ENCODE measurements around the gene BDNF. TPM values are rescaled to one million over a fixed set of nuclear protein-coding genes. Genes with fewer than 3 reads are reported as not detected.
A peak's percentile ranks its signal among the peaks of the same experiment; 100 is the strongest.

BDNF gene
- total RNA-seq, 1 donor from 2014 or later, result 5.5 TPM

DNA sequence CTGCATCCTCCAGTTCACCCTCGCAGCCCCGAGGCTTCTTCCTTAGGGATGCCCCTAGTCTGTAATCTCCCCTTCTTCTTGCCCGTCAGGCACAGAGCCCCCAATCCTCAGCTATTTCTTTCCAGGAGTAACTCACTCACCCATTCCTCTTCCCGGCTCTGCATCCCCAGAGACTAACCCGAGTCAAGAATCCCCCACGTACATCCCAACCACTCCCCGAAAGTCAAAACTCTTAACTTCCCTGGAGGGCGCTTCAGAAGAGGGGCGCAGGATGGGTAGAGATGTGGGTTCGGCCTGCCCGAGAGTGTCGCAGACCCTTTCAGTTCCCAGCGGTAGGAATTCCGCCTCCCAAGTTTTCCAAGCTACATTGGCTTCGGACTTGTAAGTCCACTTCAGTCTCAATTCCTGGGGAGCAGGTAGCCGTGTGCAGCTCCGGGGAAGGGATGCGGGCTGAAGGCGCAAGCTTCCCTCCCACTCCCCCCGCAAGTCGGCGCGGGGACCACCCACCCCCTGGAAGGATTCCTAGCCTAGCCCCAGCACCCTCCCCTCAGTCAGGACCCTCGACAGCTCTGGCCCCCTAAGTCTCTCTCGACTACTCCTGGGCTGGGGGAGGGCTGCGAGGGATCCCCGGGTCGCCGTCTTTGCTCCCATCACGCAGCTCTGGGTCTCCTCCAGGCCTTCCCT, 871 bp downstream of the BDNF start:
- Mint-ChIP-seq H3K27me3 (peaks cover 56% of the 10 kb centered on the region), H3K36me3 (no peaks in the 10 kb centered on the region), H3K4me1 (ENCODE audit: unreplicated experiment) (peaks cover 18% of the 10 kb centered on the region), H3K4me3 (peak overlapping the region; percentile 93), H3K9me3 (no peaks in the 10 kb centered on the region), H3K27ac (peak overlapping the region; percentile 68)
- TF ChIP-seq, protein P1, sequence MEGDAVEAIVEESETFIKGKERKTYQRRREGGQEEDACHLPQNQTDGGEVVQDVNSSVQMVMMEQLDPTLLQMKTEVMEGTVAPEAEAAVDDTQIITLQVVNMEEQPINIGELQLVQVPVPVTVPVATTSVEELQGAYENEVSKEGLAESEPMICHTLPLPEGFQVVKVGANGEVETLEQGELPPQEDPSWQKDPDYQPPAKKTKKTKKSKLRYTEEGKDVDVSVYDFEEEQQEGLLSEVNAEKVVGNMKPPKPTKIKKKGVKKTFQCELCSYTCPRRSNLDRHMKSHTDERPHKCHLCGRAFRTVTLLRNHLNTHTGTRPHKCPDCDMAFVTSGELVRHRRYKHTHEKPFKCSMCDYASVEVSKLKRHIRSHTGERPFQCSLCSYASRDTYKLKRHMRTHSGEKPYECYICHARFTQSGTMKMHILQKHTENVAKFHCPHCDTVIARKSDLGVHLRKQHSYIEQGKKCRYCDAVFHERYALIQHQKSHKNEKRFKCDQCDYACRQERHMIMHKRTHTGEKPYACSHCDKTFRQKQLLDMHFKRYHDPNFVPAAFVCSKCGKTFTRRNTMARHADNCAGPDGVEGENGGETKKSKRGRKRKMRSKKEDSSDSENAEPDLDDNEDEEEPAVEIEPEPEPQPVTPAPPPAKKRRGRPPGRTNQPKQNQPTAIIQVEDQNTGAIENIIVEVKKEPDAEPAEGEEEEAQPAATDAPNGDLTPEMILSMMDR (conservative IDR thresholded peaks at IDR 0.05), result no peak
- no peak for DNase-seq (ENCODE audit: extremely low spot score, unreplicated experiment)

DNA sequence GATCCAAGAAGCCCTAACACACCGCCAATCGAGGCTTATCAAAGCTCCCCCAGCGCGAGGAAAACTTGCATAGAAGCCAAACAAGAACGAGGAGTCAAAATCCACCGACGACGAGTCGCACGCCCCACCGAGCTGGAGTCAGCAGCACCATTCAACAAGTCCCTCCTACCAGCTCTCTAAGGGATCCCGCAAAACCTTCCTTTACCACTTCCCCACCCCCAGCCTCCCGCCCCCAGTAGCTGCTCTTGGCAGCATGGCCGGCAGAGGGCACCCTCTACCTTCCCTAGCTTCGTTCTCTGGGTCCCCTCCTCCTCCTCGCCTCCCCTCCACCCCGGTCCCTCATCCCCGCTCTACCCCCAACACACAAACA, 1.4 kb downstream of the BDNF start:
- H3K4me3 Mint-ChIP-seq, result peak overlapping the region; percentile 93
- no peaks in the 10 kb centered on the region for H3K36me3 Mint-ChIP-seq
- no peaks in the 10 kb centered on the region for H3K9me3 Mint-ChIP-seq
- TF ChIP-seq, protein P1 (conservative IDR thresholded peaks at IDR 0.05), result peak; percentile 90
- H3K27me3 Mint-ChIP-seq, result peaks cover 56% of the 10 kb centered on the region
- H3K4me1 Mint-ChIP-seq (ENCODE audit: unreplicated experiment), result peaks cover 18% of the 10 kb centered on the region
- H3K27ac Mint-ChIP-seq, result peak overlapping the region; percentile 68
- DNase-seq (ENCODE audit: extremely low spot score, unreplicated experiment), result peak; percentile 87

DNA sequence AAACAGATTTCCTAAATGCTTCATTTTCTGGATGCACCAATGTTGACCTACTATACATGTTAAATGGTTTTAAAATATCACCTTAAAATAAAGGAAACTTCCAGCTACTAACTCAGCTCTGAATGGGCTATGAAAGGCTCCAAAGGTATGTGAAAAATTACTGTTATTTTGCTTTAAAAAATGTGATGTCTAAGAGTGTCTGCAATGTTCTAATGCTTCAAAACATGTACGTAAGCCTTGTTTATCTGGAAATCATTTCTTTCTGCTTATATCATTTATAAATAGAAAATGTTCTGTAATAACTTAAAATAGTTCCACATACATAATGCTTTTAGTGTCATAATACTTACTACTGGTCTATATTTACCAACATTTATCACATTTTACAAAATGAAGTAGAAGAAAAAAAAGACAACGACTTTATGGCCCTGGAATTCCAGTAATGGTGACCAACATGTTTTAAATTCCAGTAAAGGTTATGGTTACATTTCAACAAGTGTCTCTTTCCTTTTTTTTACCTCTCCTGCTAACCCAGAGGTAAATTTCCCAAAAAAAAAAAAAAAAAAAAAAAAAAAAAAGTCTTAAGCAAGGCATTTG, 2.5 kb downstream of the BDNF start:
- H3K9me3 Mint-ChIP-seq, result no peaks in the 10 kb centered on the region
- H3K4me1 Mint-ChIP-seq (ENCODE audit: unreplicated experiment), result peaks cover 14% of the 10 kb centered on the region
- TF ChIP-seq, protein P1 (conservative IDR thresholded peaks at IDR 0.05), result no peak
- no peak overlapping the region for H3K27ac Mint-ChIP-seq
- peaks cover 49% of the 10 kb centered on the region for H3K27me3 Mint-ChIP-seq
- H3K4me3 Mint-ChIP-seq, result peak overlapping the region; percentile 73
- no peaks in the 10 kb centered on the region for H3K36me3 Mint-ChIP-seq
- DNase-seq (ENCODE audit: extremely low spot score, unreplicated experiment), result no peak

DNA sequence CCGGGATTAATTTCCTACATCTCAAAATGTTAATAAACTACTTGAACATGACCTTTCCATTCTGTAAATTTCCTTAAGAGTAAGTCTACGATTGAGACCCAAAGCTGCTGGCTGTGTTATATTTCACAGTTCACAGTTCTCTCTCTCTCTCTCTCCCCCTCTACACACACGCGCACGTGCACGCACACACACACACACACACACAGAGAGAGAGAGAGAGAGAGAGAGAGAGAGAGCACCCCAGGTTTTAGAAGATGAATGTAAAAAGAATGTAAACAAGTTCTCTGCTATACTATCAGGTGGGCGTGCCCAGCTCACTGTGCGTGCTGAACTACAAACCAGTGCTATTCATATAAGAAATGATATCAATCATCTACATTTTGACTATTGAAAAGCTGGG, 3.3 kb downstream of the BDNF start:
- Mint-ChIP-seq H3K9me3 (no peaks in the 10 kb centered on the region), H3K4me1 (ENCODE audit: unreplicated experiment) (peaks cover 14% of the 10 kb centered on the region), H3K36me3 (no peaks in the 10 kb centered on the region), H3K4me3 (peak overlapping the region; percentile 73), H3K27me3 (peaks cover 43% of the 10 kb centered on the region), H3K27ac (no peak overlapping the region)
- DNase-seq (ENCODE audit: extremely low spot score, unreplicated experiment), result no peak
- TF ChIP-seq, protein P1 (conservative IDR thresholded peaks at IDR 0.05), result no peak

DNA sequence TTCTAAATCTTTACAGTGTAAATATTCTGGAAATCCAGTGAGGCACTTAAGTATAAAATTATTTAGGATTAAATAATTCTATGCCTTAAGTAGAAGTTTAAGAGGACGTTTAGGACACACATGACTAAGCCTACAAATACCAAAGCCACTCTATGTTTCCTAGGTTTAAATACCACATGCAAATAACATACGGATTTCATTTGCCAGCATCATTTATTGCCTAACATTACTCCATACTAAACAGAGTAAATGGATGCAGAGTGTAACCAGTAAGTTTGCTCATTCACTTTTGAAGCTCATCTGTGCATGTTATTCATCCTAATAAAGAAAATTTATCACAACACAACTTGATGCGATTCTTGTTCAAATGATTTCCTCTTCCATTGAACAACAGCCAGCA, 4.1 kb downstream of the BDNF start:
- DNase-seq (ENCODE audit: extremely low spot score, unreplicated experiment), result no peak
- TF ChIP-seq, protein P1 (conservative IDR thresholded peaks at IDR 0.05), result no peak
- H3K27ac Mint-ChIP-seq, result no peak overlapping the region
- H3K9me3 Mint-ChIP-seq, result no peaks in the 10 kb centered on the region
- peaks cover 14% of the 10 kb centered on the region for H3K4me1 Mint-ChIP-seq (ENCODE audit: unreplicated experiment)
- H3K27me3 Mint-ChIP-seq, result peaks cover 34% of the 10 kb centered on the region
- H3K4me3 Mint-ChIP-seq, result peak overlapping the region; percentile 46
- H3K36me3 Mint-ChIP-seq, result no peaks in the 10 kb centered on the region
